Epithelial cell of umbilical artery (primary cell): Measurements from ENCODE around the gene TOR2A. TPM values are rescaled to one million over a fixed set of nuclear protein-coding genes. Genes with fewer than 3 reads are reported as not detected.

Experiments used
- total RNA-seq: library from RNA; depleted of rRNA; stranded (reverse); fragments of >200 nt; gene quantifications from 2 replicates; pipeline ENCODE4 v1.2.3, GENCODE V29; 2014

The TOR2A gene
- total RNA-seq = 7.3 and 8.8 TPM in 2 replicates

DNA sequence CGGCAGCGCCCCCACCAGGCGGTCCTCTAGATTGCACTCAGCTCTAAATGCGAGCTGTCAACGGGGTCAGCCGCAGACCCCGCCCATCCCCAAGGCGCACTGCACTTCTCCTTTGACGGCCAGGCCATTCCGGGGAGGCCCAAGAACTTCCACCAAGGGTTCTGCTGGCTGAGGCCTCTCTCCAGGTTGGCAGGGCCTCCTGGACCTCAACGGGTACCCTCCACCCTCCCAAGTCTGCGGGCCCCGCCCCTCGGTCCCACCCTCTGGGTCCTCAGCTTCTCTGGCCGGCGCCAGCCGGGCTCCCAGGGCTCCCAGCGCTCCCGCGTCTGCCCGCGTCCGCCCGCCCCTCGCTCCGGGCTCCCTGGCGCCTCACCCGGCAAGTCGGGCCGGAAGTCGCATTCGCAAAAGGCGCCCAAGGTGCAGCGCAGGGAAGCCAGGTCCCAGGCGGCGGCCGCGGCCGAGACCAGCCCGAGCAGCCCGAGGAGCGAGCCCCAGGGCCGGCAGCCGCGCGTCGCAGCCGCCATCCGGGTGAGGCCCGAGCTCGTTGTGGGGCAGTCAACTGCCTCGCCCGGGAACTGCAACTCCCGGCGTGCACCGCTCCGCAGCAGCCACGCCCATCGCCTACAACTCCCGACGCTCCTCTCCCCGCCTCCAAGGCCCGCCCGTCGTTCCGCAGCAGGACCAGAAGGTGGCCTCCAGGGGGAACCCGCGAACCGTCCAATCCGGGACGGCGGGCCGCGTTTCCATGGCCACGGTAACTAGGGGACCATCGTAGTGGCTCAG lies at the start of gene TOR2A:
TOR2A (minus strand) TSS at position 548 of the 783 bp plus-strand sequence; CDS start at position 524, 24 bp downstream.

DNA sequence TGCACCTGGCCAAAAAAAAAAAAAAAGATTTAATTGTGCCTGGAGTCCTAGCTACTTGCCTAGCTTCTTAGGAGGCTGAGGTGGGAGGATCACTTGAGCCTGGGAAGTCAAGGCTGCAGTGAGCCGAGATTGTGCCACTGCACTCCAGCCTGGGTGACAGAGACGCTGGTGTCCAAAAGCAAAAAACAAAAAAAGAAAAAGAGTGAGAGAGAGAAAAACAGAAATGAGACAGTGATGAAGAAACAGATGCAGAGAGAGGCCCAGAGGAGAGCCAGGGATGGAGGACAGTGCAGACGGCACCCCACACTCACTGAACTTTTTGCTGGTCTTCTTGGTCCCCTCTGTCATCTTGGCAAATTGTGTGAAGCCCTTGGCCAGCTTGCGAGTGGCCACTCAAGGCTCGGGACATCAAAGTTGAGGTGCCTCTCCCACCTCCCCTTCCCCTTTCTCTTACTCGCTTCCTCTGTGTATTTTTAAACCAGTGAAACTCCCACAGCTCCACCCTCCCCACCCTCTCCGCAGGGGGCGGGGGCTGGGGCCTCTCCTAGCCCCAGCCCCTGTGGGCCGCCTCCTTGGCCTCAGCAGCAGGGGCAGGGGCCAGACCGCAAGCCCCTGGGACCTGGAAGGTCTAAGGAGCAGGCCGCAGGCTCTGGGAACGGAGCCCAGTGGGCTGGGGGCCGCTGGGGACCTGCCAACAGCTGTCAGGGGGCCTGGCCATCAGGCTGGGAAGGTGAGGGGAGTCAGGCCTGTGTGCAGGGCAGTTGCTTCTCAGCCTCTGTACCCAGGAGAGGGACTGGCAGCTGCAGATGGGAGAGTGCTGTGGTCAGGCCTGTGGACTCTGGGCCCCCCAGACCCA lies 43.4 kb upstream of the TOR2A start, which contains the start of gene SH2D3C:
SH2D3C (minus strand) TSS at position 387 of the 856 bp plus-strand sequence; CDS start at position 348, 39 bp downstream.

DNA sequence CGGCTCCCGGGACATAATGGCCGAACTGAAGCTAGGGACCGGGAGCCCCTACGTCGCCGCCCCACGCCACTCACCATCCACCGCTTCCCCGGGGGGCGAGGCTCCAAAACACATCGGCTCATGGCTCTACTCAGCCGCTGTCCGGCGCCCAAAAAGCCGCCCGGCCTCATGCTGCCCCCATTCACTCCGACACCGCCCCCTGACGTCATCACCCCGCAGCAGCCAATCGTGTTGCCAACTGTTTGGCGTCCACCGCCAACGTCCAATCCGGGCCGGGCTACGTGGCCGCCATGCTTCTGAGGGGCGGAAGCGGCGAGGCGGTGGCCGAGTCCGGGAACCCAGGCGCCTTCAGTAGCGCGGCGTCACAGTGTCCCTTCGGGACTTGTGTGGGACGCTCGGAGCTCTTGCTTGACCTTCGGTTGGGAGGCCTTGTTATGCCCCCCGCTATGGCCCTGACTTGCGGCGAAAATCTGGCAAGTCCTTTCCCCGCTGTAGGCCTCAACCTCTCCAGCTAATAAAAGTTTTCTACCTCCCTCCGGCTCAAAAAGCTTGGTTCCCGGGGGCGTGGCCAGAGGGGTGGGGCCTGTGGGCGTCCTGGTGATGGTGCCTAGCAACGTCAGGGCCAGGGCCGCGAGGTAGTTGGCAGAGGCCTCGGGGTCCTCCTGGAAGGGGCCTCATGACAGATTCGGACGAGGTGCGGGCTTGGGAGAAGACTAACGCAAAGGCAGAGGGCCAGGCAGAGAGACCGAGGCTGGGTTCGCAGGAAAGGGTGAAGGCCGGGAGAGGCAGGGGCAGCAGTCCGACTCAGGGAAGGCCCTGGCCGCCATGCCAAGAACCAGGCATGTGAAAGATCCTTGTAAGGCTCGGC lies 19.4 kb downstream of the TOR2A start, which contains the start of the genes PTRH1 and TTC16:
PTRH1 (minus strand) TSS at position 194 of the 868 bp plus-strand sequence; CDS start at position 170, 24 bp downstream.
TTC16 (plus strand) TSS at position 610 of the 868 bp plus-strand sequence; CDS start at position 677, 67 bp downstream.

GRCh38 chr9:127706836-127707241 lies 28.3 kb downstream of the TOR2A start, which contains the start of gene CFAP157:
TSS of gene CFAP157 (plus strand) at chr9:127706988. CDS start at chr9:127707032, 44 bp downstream.

Other genes with a start within 250 kb of the TOR2A start
- 14.9 and 76.7 TPM in 2 replicates for gene STXBP1, start 123.0 kb downstream of the TOR2A start, total RNA-seq
- gene CFAP157, start 28.3 kb downstream of the TOR2A start, total RNA-seq = not detected in 2 replicates
- gene PTRH1, start 19.6 kb downstream of the TOR2A start, total RNA-seq = 30.7 and 35.4 TPM in 2 replicates
- not detected in 2 replicates for gene TTC16, start 19.2 kb downstream of the TOR2A start, total RNA-seq
- 40.4 and 57.2 TPM in 2 replicates for gene SH2D3C, start 43.4 kb upstream of the TOR2A start, total RNA-seq
- gene CDK9, start 50.7 kb upstream of the TOR2A start, total RNA-seq = 124 and 162 TPM in 2 replicates
- gene FPGS, start 67.6 kb upstream of the TOR2A start, total RNA-seq = 73.7 and 110 TPM in 2 replicates
- gene ENG, start 119.4 kb upstream of the TOR2A start, total RNA-seq = 12.6 and 38.3 TPM in 2 replicates
- 30.1 and 43.5 TPM in 2 replicates for gene AK1, start 142.4 kb upstream of the TOR2A start, total RNA-seq
- gene ST6GALNAC6, start 164.3 kb upstream of the TOR2A start, total RNA-seq = 23.4 and 32.2 TPM in 2 replicates
- 38.3 and 53.8 TPM in 2 replicates for gene ST6GALNAC4, start 181.7 kb upstream of the TOR2A start, total RNA-seq
- 0.65 and 0.91 TPM in 2 replicates for gene PIP5KL1, start 195.5 kb upstream of the TOR2A start, total RNA-seq
- gene DPM2, start 202.6 kb upstream of the TOR2A start, total RNA-seq = 5.9 and 8.8 TPM in 2 replicates
- 0.97 and 1.4 TPM in 2 replicates for gene EEIG1, start 245.7 kb upstream of the TOR2A start, total RNA-seq